Renal cortical epithelial cell (primary cell): ENCODE data around the gene CHRNB4. TPM values are rescaled to one million over a fixed set of nuclear protein-coding genes. Genes with fewer than 3 reads are reported as not detected.
A peak's percentile ranks its signal among the peaks of the same experiment; 100 is the strongest.
"Not testable (repeated sequence)": the region's sequence is repeated elsewhere in the genome, so short reads cannot be mapped to it uniquely, and the experiment has no call there.

ENCODE experiments used
- DNase-seq: peaks from one replicate; pipeline ENCODE4 v3.0.0-alpha.2; 2011; ENCODE audit warnings: low read depth
- total RNA-seq: library from RNA; depleted of rRNA; stranded (reverse); fragments of >200 nt; gene quantifications from 2 replicates; pipeline ENCODE4 v1.2.3, GENCODE V29; 2014

The CHRNB4 gene
- total RNA-seq, 1 donor from 2014 or later = 0.15 TPM

DNA sequence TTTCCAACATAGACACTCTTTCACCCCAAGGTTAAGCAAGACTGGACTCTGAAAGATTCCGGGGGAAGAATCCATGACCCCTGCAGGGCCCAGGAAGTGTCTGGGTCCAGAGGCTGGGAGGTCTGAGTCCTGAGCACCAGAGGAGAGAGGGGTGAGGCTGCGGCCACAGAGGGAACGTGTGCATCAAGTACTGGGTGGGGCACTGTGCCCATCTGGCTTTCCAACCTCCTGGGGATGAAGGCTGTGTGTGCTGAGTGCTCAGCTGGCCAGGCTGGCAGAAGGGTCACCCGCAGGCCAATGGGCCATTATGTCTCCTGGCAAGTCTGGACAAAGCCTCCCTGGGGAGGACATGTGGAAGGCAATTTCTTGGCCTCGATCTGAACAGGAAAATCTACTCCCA is 23.5 kb downstream of the CHRNB4 start:
- no peak for DNase-seq

DNA sequence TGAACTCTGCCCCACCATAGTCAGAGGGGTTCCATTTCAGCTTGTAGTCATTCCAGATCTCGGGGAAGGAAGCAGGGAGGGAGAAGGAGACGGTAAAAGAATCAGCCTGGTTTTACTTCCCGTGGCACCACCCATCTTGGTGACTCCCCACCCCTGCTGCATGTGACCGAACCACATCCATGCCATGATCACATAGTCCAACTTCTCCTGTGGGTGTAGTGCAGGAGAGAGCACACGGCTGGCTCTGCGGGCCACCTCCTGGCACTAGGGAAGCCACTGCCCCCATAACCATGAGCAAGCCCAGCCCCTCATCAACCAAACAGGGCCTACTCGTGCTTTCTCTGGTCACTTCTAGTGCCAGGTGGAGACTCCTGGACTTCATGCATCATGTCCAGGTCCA is 23.9 kb downstream of the CHRNB4 start:
- DNase-seq = no peak

DNA sequence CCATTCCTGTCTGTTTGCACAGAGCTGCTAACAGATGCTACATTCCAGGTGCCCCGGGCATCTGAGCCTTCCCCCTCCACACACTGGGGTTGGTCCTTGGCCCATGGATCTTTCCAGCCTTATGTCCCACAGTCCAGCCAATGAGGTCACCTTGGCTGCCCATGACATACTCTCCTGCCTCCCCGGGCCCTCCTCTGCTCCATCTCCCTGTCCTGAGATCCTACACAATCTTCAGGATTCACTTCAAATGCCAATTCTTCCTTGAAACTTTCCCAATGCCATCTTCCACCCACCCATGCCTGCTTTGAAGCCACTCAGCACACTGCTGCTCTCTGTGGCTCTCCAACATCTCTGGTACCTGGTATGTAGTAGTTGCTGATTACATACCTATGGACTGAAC is 24.5 kb downstream of the CHRNB4 start:
- DNase-seq = no peak

DNA sequence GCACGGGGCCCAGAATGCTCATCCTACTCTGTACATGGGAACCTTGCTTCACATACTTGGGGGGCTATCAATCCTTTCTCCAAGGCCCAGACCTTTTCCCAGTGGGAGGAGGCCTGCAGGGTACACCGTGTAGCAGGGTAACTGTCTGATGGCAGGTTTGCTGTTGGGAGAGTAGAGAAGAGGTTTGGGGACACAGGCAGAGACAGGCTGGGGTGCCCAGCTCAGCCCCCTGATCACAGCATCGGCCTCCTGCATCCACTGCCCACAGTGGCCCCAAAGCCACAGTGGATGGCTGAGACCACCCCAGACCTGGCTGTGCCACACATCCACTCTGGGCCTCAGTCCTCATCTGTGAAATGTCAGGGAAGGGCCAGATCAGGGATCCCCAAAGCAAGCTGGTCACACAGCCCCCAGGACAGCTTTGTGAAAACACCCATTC is 25.8 kb downstream of the CHRNB4 start:
- no peak for DNase-seq

DNA sequence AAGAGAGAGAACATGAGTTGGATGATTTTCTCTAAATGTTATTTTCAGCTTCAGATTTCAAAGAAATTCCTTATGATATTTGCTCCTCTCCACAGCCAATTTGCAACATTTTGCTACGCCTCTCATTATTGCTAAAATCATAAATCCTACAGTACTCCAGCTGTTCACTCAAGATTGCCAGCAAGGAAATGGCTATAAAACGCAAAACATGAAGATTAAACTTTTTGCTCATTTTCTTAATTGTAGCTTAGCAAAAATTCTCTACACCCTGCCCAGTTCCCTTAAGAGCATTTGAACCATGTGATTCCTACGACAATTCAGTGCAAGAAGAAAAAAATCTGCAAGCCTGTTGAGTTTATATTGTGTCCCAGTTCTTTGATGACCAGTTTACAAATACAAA is 27.0 kb downstream of the CHRNB4 start:
- no peak for DNase-seq

DNA sequence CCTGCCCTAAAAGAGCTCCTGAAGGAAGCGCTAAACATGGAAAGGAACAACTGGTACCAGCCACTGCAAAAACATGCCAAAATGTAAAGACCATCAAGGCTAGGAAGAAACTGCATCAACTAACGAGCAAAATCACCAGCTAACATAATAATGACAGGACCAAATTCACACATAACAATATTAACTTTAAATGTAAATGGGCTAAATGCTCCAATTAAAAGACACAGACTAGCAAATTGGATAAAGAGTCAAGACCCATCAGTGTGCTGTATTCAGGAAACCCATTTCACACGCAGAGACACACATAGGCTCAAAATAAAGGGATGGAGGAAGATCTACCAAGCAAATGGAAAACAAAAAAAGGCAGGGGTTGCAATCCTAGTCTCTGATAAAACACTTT is 31.5 kb downstream of the CHRNB4 start:
- not testable (repeated sequence) for DNase-seq

DNA sequence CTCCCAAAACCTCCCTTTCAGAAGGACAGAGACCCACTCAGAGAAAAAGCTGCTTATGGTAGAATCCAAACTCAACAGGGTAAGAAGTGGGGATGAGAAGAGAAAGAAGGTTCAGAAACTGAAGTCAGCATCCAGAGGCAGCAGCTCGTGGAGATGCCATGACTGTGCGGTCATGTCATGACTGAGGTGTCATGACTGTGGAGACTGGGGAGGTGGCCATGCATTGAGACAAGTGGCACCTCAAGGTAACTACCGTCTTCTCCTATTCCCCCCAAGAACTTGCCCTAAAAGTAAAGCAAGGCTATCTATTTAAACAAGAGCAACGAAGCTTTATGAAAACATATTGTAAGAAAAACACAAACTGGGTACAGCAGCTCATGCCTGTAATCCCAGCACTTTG is 35.3 kb downstream of the CHRNB4 start:
- DNase-seq = no peak

DNA sequence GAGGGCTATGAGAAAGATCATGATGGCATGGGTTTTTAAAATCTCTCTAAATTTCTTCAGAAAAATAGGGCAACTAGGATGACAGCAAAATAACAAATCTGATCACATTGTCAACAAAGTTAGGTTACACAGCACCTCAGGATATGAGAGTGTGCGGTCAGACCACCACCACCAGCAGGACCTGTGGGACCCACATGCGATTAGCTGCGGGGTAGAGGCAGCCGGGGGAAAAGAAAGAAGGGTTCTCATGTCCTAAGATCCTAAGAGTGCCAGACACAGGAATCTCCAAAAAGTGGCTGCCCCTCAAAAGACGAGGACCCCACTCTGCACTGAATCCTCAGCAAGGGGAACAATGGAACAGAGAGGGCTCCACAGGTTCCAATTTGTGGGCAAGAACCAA is 35.8 kb downstream of the CHRNB4 start:
- no peak for DNase-seq

DNA sequence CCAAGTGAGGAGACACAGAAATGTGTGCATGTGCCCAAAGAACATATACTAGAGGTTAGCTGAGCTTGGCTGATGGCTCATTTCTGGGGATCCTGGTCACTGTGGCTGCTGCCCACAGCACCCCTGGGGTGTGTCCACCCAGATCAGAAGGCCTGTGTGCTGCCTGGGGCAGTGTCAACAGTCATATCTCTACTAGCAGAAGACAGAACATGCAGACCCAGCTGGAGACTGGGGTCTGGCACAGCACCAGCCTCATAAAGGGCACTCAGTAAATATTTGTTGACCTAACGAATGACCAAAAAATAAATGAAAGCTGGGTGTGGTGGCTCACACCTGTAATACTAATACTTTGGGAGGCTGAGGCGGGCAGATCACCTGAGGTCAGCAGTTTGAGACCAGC is 36.6 kb downstream of the CHRNB4 start:
- DNase-seq = no peak

DNA sequence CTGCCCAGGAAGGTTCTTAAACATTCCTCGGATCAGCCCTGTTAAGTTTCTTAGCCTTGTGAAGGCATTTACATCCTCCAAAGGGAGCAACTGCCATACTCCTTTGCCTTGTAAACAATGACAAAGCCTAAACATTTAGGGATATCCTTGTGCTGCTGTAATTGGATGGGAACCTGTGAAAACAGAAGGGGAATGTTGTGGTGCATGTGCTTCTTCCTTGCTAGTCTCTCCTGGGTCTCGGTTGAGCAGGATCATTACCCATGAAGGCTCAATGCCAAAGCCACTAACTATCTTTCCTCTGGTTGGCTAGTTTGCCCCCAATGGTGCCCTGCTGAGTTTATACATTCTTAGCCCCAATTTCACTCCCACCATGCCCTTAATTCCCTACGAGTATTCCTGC is 37.5 kb downstream of the CHRNB4 start:
- peak; percentile 2 for DNase-seq

DNA sequence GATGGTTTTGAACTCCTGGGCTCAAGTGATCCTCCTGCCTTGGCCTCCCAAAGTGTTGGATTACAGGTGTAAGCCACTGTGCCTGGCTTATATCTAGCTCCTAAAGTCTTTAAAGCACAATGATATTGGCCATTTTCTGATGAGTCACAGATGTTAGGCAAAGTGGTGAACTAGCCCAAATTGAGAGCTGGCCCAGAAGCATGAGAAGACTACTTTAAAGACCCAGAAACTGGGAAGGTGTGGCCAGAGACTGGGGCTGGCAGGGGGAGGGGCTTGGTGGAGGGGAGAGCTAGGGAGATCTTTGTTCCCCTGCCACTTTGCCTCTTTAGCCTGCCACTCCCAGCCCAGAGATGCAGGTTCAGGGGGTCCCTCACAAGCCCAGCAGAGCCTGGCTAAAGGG is 41.8 kb downstream of the CHRNB4 start:
- DNase-seq = no peak

DNA sequence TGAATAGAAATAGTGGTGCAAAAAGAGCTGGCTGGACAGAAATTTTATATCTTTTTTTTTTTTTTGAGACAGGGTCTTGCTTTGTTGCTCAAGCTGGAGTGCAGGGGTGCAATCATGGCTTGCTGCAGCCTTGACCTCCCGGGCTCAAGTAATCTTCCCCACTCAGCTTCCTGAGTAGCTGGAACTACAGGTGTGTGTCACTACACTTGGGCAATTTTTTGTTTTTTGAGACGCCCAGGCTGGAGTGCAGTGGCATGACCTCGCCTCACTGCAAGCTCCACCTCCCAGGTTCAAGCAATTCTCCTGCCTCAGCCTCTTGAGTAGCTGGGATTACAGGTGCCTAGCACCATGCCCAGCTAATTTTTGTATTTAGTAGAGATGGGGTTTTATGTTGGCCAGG is 42.7 kb downstream of the CHRNB4 start:
- DNase-seq = no peak

DNA sequence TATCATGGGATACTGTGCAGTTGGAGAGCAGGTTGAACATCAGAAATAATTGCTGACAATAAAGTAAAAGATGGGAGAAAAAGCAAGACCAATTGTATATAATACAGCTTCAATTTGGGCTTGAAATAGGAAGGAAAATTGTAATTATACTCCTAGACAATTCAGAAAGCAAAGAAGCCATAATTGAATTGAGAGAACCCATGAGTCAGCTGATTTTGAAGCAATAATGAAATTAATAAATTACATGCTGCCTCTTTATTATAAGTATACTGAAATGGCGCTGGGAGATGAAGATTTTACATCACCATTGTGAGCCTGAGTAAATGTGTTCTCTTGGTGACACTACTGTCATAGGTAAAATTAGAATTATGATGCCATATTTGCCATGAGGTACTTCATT is 43.4 kb downstream of the CHRNB4 start:
- no peak for DNase-seq

DNA sequence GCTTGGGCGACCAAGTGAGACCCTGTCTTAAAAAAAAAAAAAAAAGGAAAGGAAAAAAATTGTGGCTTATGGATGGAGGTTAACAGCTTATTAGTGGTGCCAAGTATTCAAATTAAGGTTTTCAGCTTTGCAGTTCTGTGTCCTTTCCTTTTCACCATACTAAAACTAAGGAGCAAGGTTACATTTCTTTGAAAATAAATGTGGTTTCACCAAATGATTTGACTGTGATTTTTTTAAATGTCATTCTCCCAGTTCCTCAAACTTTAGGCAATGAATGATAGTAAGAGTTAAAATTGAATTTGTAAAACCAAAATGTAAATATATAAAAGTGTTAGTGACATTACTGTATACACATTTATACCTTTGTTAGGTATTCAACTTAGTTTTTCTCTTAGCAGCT is 66.1 kb downstream of the CHRNB4 start:
- DNase-seq = no peak

Other genes with a start within 250 kb of the CHRNB4 start
- gene IREB2, start 203.0 kb downstream of the CHRNB4 start, total RNA-seq = 68.5 and 70.2 TPM in 2 replicates
- 1.9 and 4.8 TPM in 2 replicates for gene HYKK, start 133.6 kb downstream of the CHRNB4 start, total RNA-seq
- 266 and 558 TPM in 2 replicates for gene PSMA4, start 100.8 kb downstream of the CHRNB4 start, total RNA-seq
- 4.1 and 6.6 TPM in 2 replicates for gene CHRNA5, start 75.7 kb downstream of the CHRNB4 start, total RNA-seq
- gene CHRNA3, start 20.2 kb downstream of the CHRNB4 start, total RNA-seq = not detected in 2 replicates
- gene ADAMTS7, start 170.3 kb upstream of the CHRNB4 start, total RNA-seq = 4.5 and 9.9 TPM in 2 replicates
- 422 and 542 TPM in 2 replicates for gene MORF4L1, start 231.7 kb upstream of the CHRNB4 start, total RNA-seq